ENCODE data around the gene PLP2. TPM values are rescaled to one million over a fixed set of nuclear protein-coding genes. Genes with fewer than 3 reads are reported as not detected.
A peak's percentile ranks its signal among the peaks of the same experiment; 100 is the strongest.
"Not testable (repeated sequence)": the region's sequence is repeated elsewhere in the genome, so short reads cannot be mapped to it uniquely, and the experiment has no call there.

PLP2 gene, protein sequence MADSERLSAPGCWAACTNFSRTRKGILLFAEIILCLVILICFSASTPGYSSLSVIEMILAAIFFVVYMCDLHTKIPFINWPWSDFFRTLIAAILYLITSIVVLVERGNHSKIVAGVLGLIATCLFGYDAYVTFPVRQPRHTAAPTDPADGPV
- 84.4 and 91.4 TPM in 2 replicates for total RNA-seq

DNA sequence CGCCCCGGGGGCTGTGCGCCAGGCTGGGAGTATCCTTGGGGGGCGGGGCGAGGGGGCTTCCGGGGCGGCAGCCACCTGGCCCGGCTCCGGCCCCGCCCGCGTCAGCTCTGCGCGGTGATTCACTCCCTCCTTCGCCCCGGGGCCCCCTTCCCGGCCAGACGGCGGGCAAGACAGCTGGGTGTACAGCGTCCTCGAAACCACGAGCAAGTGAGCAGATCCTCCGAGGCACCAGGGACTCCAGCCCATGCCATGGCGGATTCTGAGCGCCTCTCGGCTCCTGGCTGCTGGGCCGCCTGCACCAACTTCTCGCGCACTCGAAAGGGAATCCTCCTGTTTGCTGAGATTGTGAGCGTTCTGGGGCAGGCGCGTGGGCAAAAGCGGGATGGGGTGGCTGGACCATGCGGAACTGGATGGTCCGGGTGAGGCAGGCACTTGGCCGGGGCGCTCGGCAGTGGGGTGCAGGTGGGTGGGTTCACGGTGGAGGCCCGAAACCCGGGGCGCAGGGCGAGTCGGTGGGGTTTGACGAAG lies at the start of gene PLP2:
PLP2 (plus strand) TSS at position 147 of the 528 bp plus-strand sequence; CDS start at position 250, 103 bp downstream.
- intact Hi-C loops (cut with micrococcal nuclease) = loop anchor here (2.0 kb wide), 1 partner anchor 19 kb away; no protein-coding TSS in a partner anchor
- H3K4me3 Mint-ChIP-seq = peak within 1 kb of the TSS; percentile 90
- H3K27ac Mint-ChIP-seq = peak within 1 kb of the TSS; percentile 91
- H3K36me3 Mint-ChIP-seq (ENCODE audit: low read depth) = peaks cover 25% of the 10 kb centered on the region
- peaks cover 25% of the 10 kb centered on the region for H3K4me1 Mint-ChIP-seq
- no peaks in the 10 kb centered on the region for H3K27me3 Mint-ChIP-seq
- DNase-seq = peak; percentile 87
- no peaks in the 10 kb centered on the region for H3K9me3 Mint-ChIP-seq

DNA sequence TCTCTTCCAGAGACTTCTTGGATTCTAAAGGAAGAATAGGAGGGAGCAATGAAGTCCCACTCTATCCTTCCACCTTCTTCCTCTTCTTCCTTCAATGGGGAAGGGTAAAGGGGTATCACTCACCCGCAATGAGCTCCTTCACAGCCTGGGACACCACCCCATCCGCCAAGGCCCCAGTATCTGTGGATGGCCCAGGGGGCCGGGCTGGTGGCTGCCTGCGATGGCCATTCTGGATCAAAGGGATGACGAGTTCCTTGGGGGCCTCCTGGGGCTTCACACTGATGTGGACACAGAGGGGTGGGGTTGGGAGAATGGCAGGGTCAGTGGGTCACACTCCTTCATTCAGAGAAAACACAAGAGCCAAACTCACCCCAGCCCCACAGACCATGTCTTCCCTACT lies 49.2 kb upstream of the PLP2 start:
- peaks cover 17% of the 10 kb centered on the region for H3K4me1 Mint-ChIP-seq
- H3K27me3 Mint-ChIP-seq = no peaks in the 10 kb centered on the region
- no peaks in the 10 kb centered on the region for H3K9me3 Mint-ChIP-seq
- peak overlapping the region; percentile 96 for H3K4me3 Mint-ChIP-seq
- intact Hi-C loops (cut with micrococcal nuclease) = no loop called here
- H3K36me3 Mint-ChIP-seq (ENCODE audit: low read depth) = peaks cover 27% of the 10 kb centered on the region
- DNase-seq = no peak
- peak overlapping the region; percentile 96 for H3K27ac Mint-ChIP-seq

DNA sequence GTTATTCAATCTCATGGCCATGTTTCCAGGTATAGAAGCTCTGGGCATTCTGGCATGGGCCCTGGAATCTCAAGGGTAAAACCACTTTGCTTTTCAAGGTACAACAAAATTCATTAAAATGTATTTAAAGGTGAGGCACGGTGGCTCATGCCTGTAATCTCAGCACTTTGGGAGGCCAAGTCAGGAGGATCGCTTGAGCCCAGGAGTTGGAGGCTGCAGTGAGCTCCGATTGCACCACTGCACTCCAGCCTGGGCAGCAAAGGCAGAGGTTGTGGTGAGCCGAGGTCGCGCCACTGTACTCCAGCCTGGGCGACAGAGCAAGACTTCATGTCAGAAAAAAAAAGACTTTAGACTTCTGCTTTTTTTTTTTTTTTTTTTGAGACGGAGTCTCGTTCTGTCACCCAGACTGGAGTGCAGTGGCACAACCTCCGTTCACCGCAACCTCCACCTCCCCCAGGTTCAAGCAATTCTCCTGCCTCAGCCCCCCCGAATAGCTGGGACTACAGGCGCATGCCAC lies 43.9 kb upstream of the PLP2 start:
- H3K9me3 Mint-ChIP-seq; H3K36me3 Mint-ChIP-seq (ENCODE audit: low read depth); DNase-seq; H3K4me1 Mint-ChIP-seq; H3K27ac Mint-ChIP-seq; H3K27me3 Mint-ChIP-seq; H3K4me3 Mint-ChIP-seq; intact Hi-C loops (cut with micrococcal nuclease): not testable (repeated sequence)

DNA sequence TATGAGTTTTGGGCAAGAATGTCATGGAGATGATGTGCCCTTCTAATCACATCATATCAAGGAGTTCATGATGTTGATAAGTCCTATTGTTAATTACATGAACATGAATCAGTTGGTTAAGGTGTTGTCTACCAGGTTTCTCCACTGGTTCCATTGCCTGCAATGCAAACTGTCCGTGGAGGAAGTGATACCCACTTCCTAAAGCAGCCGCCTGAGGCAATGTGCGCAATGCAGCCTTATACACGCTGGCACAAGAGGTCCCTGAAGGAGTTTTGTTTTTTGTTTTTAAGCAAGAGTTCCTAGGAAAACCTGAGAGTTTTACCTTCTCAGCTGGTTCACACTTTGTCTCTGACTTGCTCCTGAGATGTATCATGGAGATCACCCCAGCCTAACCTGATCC lies 42.3 kb upstream of the PLP2 start:
- Mint-ChIP-seq H3K9me3 (no peaks in the 10 kb centered on the region), H3K36me3 (ENCODE audit: low read depth) (no peaks in the 10 kb centered on the region), H3K27ac (no peak overlapping the region), H3K4me1 (no peaks in the 10 kb centered on the region), H3K27me3 (no peaks in the 10 kb centered on the region), H3K4me3 (no peak overlapping the region)
- intact Hi-C loops (cut with micrococcal nuclease) = no loop called here
- DNase-seq = no peak

DNA sequence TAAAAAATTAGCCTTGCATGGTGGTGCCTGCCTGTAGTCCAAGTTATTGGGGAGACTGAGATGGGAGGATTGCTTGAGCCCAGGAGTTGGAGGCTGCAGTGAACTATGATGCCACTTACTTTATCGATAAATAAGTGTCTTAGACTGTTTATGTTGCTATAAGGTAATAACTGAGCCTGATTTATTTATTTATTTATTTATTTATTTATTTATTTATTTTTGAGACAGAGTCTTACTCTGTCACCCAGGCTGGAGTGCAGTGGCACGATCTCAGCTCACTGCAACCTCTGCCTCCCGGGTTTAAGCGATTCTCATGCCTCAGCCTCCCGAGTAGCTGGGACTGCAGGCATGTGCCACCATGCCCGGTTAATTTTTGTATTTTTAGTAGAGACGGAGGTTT lies 39.4 kb upstream of the PLP2 start:
- H3K9me3 Mint-ChIP-seq; H3K27me3 Mint-ChIP-seq; H3K27ac Mint-ChIP-seq; intact Hi-C loops (cut with micrococcal nuclease); H3K36me3 Mint-ChIP-seq (ENCODE audit: low read depth); H3K4me3 Mint-ChIP-seq; H3K4me1 Mint-ChIP-seq; DNase-seq: not testable (repeated sequence)

DNA sequence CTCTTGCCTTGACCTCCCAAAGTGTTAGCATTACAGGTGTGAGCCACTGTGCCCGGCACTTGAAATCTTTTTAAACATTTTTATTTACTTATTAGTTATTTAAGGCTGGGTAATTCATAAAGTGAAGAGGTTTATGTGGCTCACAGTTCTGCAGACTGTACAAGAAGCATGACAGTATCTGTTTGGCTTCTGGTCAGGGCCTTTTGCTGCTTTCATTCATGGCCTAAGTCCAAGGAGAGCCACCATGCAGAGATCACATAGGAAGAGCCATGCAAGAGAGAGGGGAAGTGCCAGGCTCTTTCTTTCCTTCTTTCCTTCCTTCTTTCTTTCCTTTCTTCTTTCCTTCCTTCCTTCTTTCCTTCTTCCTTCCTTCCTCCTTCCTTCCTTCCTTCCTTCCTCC lies 37.9 kb upstream of the PLP2 start:
- no peak for DNase-seq
- H3K27ac Mint-ChIP-seq = no peak overlapping the region
- H3K4me3 Mint-ChIP-seq = no peak overlapping the region
- H3K9me3 Mint-ChIP-seq = no peaks in the 10 kb centered on the region
- H3K4me1 Mint-ChIP-seq = peaks cover 2% of the 10 kb centered on the region
- H3K27me3 Mint-ChIP-seq = no peaks in the 10 kb centered on the region
- intact Hi-C loops (cut with micrococcal nuclease) = no loop called here
- peaks cover 2% of the 10 kb centered on the region for H3K36me3 Mint-ChIP-seq (ENCODE audit: low read depth)

DNA sequence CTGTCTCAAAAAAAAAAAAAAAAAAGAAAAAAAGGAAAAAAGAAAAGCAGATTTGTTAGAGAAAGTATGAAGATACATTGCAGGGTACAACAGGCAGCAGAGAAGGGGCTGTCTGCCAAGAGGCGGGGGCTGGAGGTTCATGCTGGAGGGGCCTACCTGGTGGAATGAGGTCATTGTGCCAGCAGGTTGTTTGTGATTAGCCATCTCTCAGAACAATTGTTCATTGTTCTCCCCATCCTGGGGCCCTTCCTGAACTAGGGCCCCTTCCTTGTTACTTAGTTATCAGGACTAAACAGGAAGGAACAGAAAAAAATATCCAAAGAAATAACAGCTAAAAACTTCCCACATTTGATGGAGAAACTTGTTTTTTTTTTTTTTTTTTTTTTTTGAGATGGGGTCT lies 34.2 kb upstream of the PLP2 start:
- H3K4me3 Mint-ChIP-seq = no peak overlapping the region
- intact Hi-C loops (cut with micrococcal nuclease) = no loop called here

DNA sequence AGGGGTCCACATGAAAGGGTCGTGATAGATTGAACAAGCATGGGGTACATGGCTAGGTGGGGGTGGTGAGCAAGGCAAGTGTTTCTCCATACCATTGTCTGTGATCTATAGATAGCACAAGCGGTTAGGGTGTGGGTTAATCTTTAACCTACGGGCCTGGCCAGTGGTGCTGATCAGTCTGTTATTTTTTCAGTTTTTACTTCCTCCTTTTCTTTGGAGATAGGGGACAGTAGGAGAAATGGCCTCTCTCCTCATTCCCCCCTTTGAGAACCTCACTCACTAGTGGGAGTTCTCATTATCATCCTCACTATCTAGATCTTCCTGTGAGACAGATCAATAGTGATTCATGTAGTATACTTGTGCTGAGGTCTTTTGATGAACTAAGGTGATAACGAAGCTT lies 32.0 kb upstream of the PLP2 start:
- peaks cover 2% of the 10 kb centered on the region for H3K4me1 Mint-ChIP-seq
- no peak for DNase-seq
- no peaks in the 10 kb centered on the region for H3K9me3 Mint-ChIP-seq
- H3K27me3 Mint-ChIP-seq = no peaks in the 10 kb centered on the region
- no peak overlapping the region for H3K4me3 Mint-ChIP-seq
- peaks cover 11% of the 10 kb centered on the region for H3K36me3 Mint-ChIP-seq (ENCODE audit: low read depth)
- intact Hi-C loops (cut with micrococcal nuclease) = no loop called here
- no peak overlapping the region for H3K27ac Mint-ChIP-seq

More for the DNA sequence above, 34.2 kb upstream of the PLP2 start:
- no peaks in the 10 kb centered on the region for H3K9me3 Mint-ChIP-seq
- H3K4me1 Mint-ChIP-seq = peaks cover 2% of the 10 kb centered on the region
- H3K27me3 Mint-ChIP-seq = no peaks in the 10 kb centered on the region
- DNase-seq = no peak
- no peak overlapping the region for H3K27ac Mint-ChIP-seq
- peaks cover 11% of the 10 kb centered on the region for H3K36me3 Mint-ChIP-seq (ENCODE audit: low read depth)

DNA sequence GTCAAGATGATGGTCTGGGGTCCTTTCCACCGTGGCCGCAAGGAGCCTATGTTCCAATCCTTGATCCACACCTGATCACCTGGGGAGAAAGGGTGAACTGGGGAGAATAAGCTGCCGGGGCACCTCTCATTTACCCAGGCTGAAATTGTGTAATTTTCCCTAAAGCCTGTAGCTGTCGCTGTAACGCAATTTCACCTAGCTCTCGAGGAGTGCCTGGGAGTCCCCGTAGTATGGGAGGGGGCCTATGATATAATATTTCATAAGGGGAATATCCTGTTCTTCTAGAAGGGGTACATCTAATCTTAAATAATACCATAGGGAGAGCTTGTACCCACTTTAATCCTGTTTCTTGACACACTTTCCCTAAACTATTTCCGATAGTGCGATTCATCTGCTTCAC lies 29.4 kb upstream of the PLP2 start:
- H3K4me1 Mint-ChIP-seq; DNase-seq; H3K36me3 Mint-ChIP-seq (ENCODE audit: low read depth); H3K9me3 Mint-ChIP-seq; intact Hi-C loops (cut with micrococcal nuclease); H3K27ac Mint-ChIP-seq; H3K4me3 Mint-ChIP-seq; H3K27me3 Mint-ChIP-seq: not testable (repeated sequence)

DNA sequence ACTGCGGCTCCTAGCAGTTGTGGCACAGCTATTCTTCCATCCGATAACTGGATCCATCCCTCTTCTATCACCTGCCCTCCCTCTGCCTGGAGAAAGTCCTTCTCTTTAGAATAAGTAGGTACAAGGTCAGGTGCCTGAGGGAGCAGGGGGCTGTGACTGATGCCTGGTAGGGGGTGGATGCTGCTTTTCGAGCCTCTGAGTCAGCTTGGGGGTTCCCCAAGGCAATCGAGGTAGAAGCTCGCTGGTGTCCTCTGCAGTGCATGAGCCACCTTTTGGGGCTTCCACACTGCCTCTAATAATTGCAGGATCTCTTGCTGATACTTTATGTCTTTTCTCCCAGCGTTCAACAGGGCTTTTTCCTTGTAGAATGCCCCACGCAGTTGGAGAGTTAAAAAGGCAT lies 28.5 kb upstream of the PLP2 start:
- H3K4me3 Mint-ChIP-seq; H3K36me3 Mint-ChIP-seq (ENCODE audit: low read depth); H3K27ac Mint-ChIP-seq; H3K4me1 Mint-ChIP-seq; DNase-seq; H3K27me3 Mint-ChIP-seq; H3K9me3 Mint-ChIP-seq; intact Hi-C loops (cut with micrococcal nuclease): not testable (repeated sequence)

DNA sequence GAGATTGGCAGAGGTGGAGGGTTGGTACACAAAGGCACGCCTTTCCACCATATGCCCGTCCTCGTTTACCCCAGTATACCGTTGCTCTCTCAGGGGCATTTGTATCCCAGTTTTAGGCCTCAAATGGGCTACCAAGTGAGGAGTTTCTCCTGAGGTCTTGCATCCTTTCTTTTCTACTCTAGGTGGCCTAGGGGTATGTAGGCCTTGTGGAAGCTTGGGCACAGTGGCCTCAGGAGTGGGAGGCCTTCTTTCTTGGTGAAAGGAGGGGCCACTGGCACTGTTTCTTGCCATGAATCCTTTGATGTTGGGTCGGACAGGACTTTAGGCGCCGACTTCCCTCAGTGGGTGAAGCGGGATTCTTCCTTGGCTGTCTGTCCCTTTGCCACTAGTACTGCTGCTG lies 24.4 kb upstream of the PLP2 start:
- Mint-ChIP-seq H3K9me3 (no peaks in the 10 kb centered on the region), H3K4me1 (no peaks in the 10 kb centered on the region), H3K36me3 (ENCODE audit: low read depth) (no peaks in the 10 kb centered on the region), H3K27me3 (no peaks in the 10 kb centered on the region), H3K27ac (no peak overlapping the region), H3K4me3 (no peak overlapping the region)
- intact Hi-C loops (cut with micrococcal nuclease) = no loop called here
- DNase-seq = no peak

DNA sequence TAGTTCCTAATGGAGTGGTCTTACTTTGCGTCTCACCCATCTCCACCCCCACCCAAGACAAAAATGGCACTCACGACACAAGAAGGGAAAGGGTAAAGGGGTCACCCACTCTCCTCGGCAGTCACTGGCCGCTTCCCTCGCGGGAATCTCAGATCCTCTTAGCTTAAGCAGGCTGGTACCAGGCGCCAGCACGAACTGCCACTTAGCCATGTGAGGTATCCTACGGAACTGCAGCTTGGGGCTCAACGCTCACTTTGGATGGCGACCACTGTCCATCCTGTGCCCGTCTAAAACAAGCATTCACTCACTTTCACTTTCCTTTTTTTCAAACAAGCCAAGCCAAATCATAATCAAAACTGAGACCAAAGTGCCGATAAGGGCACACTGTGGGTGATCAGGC lies 23.8 kb upstream of the PLP2 start:
- intact Hi-C loops (cut with micrococcal nuclease) = no loop called here
- Mint-ChIP-seq H3K4me1 (no peaks in the 10 kb centered on the region), H3K9me3 (no peaks in the 10 kb centered on the region), H3K36me3 (ENCODE audit: low read depth) (no peaks in the 10 kb centered on the region), H3K4me3 (no peak overlapping the region), H3K27ac (no peak overlapping the region), H3K27me3 (no peaks in the 10 kb centered on the region)
- no peak for DNase-seq

DNA sequence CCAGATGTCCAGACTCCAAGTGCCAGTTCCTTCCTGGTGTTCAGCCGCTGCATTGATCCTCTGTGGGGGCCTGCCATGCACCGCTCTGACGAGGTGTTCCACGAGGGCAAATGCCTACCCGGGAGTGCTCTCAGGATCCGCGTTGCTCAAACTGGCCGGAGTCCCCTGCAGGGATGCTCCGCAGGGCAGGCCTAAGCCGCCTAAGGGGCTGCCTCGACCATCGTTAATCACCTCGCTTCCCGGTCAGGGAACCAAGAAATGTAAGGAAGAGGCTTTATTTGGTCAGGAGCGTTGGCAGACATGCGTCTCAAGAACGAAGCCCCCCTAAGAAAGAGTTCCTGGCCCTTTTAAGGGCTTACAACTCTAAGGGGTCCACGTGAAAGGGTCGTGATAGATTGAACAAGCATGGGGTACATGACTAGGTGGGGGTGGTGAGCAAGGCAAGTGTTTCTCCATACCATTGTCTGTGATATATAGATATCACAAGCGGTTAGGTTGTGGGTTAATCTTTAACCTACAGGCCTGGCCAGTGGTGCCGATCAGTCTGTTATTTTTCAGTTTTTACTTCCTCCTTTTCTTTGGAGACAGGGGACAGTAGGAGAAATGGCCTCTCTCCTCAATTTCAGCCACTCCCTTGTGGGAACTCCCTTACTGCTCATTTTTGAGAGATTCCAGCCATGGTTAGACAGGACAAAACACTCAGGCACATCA lies 23.2 kb upstream of the PLP2 start:
- H3K9me3 Mint-ChIP-seq = not testable (repeated sequence)

DNA sequence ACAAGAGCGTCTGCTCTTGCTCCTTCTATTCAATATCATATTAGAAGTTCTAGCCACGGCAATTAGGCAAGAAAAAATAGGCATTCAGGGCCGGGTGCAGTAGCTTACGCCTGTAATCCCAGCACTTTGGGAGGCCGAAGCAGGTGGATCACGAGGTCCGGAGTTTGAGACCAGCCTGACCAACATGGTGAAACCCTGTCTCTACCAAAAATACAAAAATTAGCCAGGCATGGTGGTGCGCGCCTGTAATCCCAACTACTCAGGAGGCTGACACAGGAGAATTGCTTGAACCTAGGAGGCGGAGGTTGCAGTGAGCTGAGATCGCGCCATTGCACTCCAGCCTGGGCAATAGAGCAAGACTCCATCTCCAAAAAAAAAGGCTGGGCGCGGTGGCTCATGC lies 22.4 kb upstream of the PLP2 start:
- H3K27ac Mint-ChIP-seq; H3K9me3 Mint-ChIP-seq; intact Hi-C loops (cut with micrococcal nuclease); H3K36me3 Mint-ChIP-seq (ENCODE audit: low read depth); H3K4me1 Mint-ChIP-seq; H3K4me3 Mint-ChIP-seq; DNase-seq; H3K27me3 Mint-ChIP-seq: not testable (repeated sequence)

More for the DNA sequence above, 23.2 kb upstream of the PLP2 start:
- H3K27ac Mint-ChIP-seq; H3K4me3 Mint-ChIP-seq; H3K36me3 Mint-ChIP-seq (ENCODE audit: low read depth); H3K27me3 Mint-ChIP-seq; intact Hi-C loops (cut with micrococcal nuclease); DNase-seq; H3K4me1 Mint-ChIP-seq: not testable (repeated sequence)
